Measurements from ENCODE around the gene LINC00237. TPM values are rescaled to one million over a fixed set of nuclear protein-coding genes. Genes with fewer than 3 reads are reported as not detected.

The LINC00237 gene
- total RNA-seq, 4 donors from 2014 or later: not detected

GRCh38 chr20:21077809-21078345 lies 28.3 kb downstream of the LINC00237 start:
- TF ChIP-seq, protein P1, sequence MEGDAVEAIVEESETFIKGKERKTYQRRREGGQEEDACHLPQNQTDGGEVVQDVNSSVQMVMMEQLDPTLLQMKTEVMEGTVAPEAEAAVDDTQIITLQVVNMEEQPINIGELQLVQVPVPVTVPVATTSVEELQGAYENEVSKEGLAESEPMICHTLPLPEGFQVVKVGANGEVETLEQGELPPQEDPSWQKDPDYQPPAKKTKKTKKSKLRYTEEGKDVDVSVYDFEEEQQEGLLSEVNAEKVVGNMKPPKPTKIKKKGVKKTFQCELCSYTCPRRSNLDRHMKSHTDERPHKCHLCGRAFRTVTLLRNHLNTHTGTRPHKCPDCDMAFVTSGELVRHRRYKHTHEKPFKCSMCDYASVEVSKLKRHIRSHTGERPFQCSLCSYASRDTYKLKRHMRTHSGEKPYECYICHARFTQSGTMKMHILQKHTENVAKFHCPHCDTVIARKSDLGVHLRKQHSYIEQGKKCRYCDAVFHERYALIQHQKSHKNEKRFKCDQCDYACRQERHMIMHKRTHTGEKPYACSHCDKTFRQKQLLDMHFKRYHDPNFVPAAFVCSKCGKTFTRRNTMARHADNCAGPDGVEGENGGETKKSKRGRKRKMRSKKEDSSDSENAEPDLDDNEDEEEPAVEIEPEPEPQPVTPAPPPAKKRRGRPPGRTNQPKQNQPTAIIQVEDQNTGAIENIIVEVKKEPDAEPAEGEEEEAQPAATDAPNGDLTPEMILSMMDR (IDR thresholded peaks at IDR 0.05; ENCODE audit: low read depth): no peak

DNA sequence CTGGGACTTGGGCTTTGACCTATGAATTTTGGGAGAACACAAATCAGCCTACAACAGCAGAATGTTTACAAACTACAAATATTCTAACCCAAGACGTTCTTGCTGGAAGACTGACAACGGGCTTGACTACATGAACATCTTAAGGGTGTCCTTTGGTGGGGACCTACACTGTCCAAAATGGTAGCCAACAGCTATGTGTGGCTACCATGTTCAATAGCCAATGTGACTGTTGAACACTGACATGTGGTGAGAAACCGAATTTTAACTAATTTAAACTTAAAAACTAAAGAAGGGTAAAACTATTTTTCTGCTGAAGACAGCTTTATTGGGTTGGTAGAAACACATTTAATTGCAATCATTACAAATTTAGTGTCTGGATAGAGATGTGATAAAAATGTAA lies 30.1 kb downstream of the LINC00237 start:
- TF ChIP-seq, protein P1 (IDR thresholded peaks at IDR 0.05; ENCODE audit: low read depth): no peak

DNA sequence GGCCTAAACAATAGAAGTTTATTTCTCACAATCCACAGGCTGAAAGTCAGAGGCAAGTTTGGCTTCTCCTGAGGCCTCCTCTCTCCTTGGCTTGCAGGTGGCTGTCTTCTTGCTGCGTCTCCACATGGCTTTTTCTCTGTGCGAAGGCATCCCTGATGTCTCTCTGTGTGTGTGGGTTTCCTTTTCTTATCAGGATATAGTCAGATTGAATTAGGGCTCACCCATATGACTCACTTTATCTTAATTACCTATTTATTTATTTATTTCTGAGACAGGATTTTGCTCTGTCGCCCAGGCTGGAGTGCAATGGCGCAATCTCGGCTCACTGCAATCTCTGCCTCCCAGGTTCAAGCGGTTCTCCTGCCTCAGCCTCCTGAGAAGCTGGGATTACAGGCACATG lies 30.7 kb downstream of the LINC00237 start:
- TF ChIP-seq, protein P1 (IDR thresholded peaks at IDR 0.05; ENCODE audit: low read depth): no peak

- TF ChIP-seq, protein P1 (IDR thresholded peaks at IDR 0.05; ENCODE audit: low read depth): no peak
These were observed 31.4 kb downstream of the LINC00237 start for GRCh38 chr20:21074605-21075336.

- TF ChIP-seq, protein P1 (IDR thresholded peaks at IDR 0.05; ENCODE audit: low read depth): no peak
These were observed 38.9 kb downstream of the LINC00237 start for GRCh38 chr20:21067255-21067654.

GRCh38 chr20:21064924-21065323 lies 41.2 kb downstream of the LINC00237 start:
- TF ChIP-seq, protein P1 (IDR thresholded peaks at IDR 0.05; ENCODE audit: low read depth): no peak

DNA sequence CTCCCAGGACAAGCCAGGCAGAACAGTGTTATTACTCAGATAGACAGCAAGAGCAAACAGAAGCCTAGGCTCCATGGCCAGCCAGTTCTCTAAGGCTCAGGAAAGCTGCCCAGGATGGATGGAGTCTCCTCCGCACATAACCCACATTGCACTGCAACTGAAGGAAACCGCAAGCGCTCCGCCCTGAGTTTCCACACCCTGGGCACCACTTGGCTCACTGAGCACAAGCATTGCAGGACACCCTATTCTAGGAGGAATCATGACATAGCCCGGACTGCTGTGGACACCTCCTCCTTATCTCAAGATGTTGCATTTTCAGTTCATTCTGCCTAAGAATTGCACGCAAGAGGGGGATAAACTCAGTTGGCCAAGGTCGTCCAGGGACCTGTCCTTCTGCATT lies 42.9 kb downstream of the LINC00237 start:
- TF ChIP-seq, protein P1 (IDR thresholded peaks at IDR 0.05; ENCODE audit: low read depth): no peak
